ENCODE results near the gene TOX3.

The TOX3 gene

DNA sequence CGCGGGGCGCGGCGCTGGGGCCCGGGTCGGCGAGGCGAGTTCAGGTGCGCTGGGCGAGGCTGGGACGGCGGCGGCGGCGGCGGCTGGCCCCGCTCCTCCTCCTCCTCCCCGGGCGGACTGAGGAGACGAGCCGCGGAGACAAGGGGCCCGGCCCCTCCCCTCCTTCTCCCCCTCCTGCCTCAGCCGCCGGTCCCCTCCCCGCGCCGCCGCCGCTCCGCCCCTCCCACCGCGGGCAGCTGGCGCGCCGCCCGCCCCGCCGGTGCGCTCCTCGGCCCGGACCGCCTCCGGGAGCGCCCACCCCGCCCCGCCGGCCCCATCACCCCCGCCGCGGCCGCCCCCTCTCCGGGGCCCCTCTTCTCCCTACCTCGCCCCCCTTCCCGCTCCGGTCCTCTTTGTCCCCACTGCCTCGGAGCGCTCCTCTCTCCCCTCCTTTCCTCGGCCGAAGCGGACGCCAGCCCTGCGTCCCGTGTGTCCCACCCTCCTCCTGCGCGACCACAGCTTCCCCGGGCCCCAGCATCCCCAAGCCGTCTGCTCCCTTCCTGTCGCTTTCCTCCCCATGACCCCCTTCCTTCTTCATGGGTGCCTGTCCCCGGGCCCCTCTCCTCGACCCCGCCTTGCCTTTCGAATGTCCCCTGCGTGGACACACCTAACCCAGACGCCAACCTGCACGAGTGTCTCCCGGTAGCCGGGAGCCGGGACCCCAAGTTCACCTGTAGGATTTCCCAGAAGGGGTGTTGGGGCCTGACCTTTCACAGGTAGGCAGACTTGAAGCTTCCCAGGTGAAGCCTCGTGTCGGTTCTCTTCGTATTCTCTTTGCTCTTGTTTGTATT, at the start of gene TOX3:
Gene TOX3 (minus strand): TSS at position 140 of the 830 bp plus-strand sequence. CDS start 420 bp downstream, outside the sequence.
- DNase-seq (ENCODE audit: low spot score): no peak

GRCh38 chr16:52592778-52593177, 45.8 kb upstream of the TOX3 start:
- no peak for DNase-seq (ENCODE audit: low spot score)

- DNase-seq (ENCODE audit: low spot score): no peak
Measured at GRCh38 chr16:52591934-52592592, 45.1 kb upstream of the TOX3 start.

DNA sequence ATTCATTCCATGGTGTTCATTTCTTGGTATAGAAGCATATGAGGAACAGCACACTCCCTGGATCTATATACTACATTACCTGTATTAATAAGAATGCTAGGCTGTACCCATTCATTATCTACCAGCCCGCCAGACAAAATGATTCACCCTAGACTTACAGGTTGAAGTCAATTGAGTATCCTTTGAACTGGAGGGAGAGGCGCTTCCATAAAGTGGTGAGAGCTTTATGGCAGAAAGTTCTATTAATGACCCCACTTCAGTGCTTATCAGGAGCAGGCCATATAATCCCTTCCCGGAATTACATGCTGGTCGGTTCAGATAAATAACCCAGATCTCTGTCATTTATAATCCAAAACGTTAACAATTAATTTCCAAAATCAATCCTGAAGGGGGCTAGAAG, 44.5 kb upstream of the TOX3 start:
- DNase-seq (ENCODE audit: low spot score): no peak

GRCh38 chr16:52586159-52586558, 39.2 kb upstream of the TOX3 start:
- no peak for DNase-seq (ENCODE audit: low spot score)

- no peak for DNase-seq (ENCODE audit: low spot score)
Measured at GRCh38 chr16:52584354-52585320, 37.7 kb upstream of the TOX3 start.

- DNase-seq (ENCODE audit: low spot score): no peak
Measured at GRCh38 chr16:52581530-52581929, 34.6 kb upstream of the TOX3 start.

DNA sequence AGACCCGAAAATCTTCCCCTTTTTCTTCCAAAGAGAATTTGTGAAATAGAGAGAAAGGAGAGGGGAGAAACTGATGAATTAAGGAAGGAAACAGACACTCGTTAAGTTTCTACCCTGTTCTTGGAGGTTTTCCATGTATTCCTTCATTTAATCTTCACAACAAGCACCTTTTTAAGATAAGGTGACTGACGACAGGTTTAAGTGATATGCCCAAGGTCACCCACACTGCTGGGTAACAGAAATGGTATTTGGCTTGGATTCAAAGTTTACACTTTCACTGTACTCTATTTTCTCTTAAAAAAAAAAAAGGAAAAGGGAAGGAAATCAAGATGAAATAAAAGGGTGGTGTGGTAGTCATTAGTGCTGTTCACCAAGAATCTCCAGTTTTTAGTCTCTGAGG, 33.5 kb upstream of the TOX3 start:
- no peak for DNase-seq (ENCODE audit: low spot score)

DNA sequence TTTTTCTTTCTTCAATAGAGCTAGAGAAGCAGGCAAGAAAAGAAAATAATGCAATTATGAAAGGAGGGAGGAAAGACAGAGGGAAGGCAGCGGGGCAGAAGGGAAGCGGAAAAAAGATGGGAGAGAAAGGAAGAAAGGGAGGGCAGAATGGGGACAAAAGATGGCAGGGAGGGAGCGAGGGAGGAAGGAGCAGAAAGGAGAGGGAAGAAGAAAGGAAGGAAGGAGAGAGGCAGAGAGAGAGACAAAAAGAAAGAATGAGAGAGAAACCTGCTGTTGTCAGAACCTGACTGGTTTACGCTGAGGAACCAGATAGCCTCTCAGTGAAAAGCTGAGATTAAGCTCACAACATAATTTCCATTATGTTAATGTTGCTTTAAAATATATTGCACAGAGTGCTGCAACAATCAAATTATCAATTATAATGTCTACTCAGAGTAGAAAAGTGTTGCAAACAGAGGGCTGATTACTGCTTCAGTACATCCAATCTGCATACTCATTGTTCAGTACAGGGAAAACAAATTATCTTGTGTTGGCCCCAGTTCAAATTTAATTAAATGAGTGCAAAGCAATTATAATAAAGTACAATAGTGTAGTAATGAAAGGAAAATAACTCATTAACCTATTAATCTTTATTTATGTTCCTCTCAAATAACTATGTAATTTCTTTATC, 32.0 kb upstream of the TOX3 start:
- no peak for DNase-seq (ENCODE audit: low spot score)

DNA sequence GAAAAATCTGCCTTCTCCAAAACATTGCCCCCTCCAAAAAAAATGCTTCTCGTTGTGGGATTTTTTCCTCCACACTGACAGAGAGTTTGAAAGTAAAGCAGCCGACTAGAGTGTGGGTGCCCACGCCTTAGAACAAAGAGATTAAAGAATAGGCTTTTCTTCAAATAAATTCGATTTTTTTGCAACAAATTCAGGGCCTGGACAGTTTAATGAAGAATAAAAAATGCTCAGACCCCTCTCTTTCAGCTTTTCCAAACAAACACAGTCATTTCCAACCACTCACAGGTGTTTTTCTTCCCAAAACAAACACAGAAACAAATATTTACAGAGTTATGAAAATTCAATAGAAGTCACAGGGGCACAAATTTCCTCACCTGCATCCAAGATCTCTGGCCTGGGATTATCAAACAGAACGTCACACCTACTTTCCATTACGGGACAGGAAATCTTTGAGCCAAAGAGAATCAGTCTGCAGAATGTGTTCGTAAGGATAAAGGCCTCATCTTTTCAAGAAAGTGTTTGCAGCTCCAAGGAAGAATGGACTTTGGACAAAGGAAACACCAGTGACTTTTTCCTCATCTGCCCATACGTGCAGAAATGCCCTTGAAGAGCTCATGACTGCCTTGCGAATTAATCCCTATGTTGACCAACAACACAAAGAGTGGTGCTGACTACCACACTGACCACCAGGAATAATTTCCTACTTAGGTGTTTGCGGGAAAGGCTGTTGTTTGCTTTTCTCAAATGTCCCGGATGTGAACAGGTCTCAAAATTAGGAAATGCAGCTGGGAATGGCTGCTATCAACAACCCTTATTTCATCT, 31.3 kb upstream of the TOX3 start:
- no peak for DNase-seq (ENCODE audit: low spot score)

- no peak for DNase-seq (ENCODE audit: low spot score)
Measured at GRCh38 chr16:52577130-52577706, 30.3 kb upstream of the TOX3 start.

DNA sequence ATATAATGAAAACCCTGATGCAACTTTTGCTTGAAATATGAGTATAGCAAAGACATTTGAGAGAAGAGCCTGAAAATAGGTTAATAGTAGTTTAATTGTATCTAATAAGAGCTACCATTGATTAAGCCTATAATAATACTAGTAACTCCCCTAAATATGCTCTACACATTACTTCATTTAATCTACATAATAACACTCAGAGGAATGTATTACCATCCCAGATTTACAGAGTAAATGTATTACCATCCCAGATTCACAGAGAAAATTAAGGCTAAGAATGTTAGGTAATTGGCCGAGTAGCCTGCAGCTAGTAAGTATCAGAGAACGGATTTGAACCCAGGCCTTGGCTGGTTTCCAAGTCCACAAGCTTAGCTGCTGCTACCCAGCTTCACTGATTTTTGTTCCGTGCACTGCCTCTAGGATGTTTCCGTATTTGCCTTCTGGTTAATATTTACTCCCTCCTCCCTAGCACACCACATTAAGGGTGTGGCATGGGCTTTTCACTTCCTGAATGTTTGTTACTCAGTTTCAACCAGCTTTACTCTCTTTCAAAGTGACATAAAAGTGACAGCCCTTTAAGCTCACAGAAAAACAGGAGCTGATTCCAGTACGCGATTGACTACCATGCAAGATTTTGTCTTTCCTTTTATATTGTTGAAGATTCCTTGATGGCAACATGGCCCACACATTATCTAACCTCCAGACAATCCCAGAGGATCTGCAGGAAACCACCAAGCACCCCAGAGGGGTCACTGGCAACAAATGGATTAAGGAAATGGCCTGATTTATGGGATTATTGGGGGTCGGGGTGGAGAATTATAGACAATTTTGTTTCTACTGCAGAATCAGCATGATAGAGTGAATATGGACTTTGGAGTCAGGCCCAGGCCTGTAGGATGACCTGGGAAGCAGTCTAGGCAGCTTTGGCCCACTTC, 26.7 kb upstream of the TOX3 start:
- no peak for DNase-seq (ENCODE audit: low spot score)

GRCh38 chr16:52572656-52573055, 25.7 kb upstream of the TOX3 start:
- no peak for DNase-seq (ENCODE audit: low spot score)

- no peak for DNase-seq (ENCODE audit: low spot score)
Measured at GRCh38 chr16:52570495-52571091, 23.6 kb upstream of the TOX3 start.

GRCh38 chr16:52569701-52570100, 22.8 kb upstream of the TOX3 start:
- no peak for DNase-seq (ENCODE audit: low spot score)

DNA sequence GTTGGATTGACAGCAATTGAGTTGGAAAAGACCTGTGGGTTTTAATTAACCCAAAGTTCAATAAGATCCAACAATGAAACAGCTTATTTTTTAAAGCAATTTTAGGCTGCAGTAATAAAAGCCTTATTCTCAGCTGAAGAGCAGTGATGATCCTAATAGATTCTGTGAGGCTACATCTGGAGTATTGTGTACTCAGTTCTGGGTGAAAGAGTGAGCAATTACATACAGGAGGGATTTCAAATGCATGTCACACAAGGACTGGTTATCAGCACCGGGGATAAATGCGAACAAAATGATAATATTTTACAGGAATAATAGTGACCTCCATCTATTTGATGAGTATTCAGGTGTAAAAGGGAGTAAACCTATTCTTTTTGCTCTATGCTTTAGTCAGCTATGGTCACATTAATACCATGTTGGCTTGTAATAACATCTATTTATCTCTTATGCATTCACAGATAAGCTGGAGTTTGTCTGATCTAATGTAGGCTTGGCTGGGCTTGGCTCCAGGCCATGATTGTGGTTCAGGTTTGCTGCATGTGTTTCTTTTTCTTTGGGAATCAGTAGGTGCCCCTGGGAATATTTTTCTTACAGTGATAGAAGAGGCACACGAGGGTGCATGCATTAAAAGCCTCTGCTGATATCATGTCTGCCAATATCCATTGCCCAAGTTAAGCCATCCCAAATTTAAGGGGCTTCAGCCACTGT, 22.2 kb upstream of the TOX3 start:
- no peak for DNase-seq (ENCODE audit: low spot score)

DNA sequence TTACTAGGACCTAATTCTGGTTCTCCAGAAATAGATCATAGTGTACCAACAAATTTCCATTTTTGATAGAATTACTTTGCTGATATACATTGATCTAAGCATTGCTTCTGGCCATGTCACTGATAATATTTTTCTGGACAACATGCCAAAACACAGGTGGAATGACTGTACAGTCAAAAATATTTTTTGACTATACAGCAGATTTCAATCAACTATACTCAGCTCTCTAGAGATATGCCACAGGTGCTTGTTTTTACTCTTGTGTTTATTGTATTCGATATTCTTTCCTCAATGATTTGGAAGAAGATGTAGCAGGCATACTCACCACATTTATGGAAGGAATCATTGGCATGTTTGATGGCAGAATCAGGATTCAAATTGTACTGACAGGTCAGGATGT, 21.6 kb upstream of the TOX3 start:
- DNase-seq (ENCODE audit: low spot score): no peak

- no peak for DNase-seq (ENCODE audit: low spot score)
Measured at GRCh38 chr16:52567193-52567592, 20.2 kb upstream of the TOX3 start.
